Left ventricle myocardium superior (tissue), 1 donor: ENCODE measurements around the gene HPCAL1. TPM values are rescaled to one million over a fixed set of nuclear protein-coding genes. Genes with fewer than 3 reads are reported as not detected.
A peak's percentile ranks its signal among the peaks of the same experiment; 100 is the strongest.

Experiments used
- ATAC-seq: fragments of 200-7000 bp; cut with Tn5 transposase; one replicate; pipeline ENCODE4 v1.9.1; 2020; ENCODE audit warnings: mild to moderate bottlenecking, moderate library complexity
- DNase-seq: peaks from one replicate; pipeline ENCODE4 v3.0.0-alpha.2; 2020
- intact Hi-C: fragments of 100-400 bp; cut with micrococcal nuclease; formaldehyde crosslinking; loops from one replicate; pipeline ENCODE4 v1.11.0; 2022
- total RNA-seq: library from RNA; stranded (reverse); fragmentation: NEBNext Ultra II Directional; extraction: Animal tissue kit (Norgen Biotek cat#: 25700); gene quantifications from one replicate; pipeline ENCODE4 v1.2.1, GENCODE V29; 2021
- donor health status: DM: no; HTN: yes; CAD: no; lungs with severe emphysema.

HPCAL1 gene
- total RNA-seq, 1 donor from 2014 or later: 40.5 TPM

DNA sequence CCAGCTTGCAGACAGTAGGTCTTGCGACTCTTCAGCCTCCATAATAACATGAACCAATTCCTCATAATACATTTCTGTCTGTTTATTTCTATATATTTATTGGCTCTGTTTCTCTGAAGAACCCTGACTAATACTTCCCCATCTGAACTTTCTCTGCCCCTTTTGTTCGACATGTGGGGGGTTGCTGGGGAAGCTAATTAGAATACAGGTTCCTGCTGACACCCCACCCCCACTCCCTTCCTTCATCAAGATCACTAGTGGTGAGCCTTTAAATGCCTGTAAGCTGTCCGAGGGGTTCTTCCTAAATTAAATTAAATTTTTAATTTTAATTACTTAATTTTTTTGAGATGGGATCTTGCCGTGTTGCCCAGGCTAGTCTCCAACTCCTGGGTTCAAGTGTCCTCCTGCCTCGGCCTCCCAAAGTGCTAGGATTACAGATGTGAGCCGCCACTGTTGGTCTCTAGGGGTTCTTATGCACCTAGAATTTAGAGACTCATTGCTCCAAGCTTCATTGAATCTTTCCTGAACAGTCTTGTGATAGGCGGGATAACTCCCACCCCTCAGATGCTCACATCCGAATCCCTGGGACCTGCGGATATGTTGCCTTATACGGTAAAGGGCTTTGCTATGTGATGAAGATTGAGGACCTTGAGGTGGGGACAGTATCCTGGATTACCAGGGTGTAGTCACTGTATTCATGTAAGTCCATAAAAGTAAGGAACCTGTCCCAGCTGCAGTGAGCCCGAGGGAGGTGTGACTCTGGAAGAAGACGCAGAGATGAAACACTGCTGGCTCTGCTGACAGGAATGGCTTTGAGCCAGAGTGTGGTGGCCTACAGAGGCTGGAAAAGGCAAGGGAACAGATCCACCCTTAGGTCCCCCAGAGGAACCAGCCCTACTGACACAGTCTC, 26.2 kb downstream of the HPCAL1 start:
- DNase-seq (no peak), ATAC-seq (no peak)
- intact Hi-C loops: loop anchor here (10.0 kb wide), 1 partner anchor 76 kb away; no protein-coding TSS in a partner anchor

DNA sequence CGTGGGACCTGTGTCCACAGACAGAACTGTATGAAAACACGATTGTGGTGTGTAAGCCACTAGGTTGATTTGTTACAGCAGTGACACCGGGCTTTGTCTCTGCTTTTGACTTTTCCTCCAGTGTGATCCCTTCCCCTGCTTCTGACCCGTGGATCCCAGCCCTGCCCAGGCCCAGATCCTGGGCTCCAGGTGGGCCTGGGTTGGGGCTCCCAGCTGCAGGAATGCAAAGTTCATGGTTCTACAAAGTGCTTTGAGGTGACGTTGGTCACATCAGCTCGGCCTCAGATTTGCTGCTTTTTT, 26.8 kb downstream of the HPCAL1 start:
- DNase-seq (no peak), ATAC-seq (no peak)
- intact Hi-C loops: loop anchor here (10.0 kb wide), 1 partner anchor 75 kb away; no protein-coding TSS in a partner anchor

DNA sequence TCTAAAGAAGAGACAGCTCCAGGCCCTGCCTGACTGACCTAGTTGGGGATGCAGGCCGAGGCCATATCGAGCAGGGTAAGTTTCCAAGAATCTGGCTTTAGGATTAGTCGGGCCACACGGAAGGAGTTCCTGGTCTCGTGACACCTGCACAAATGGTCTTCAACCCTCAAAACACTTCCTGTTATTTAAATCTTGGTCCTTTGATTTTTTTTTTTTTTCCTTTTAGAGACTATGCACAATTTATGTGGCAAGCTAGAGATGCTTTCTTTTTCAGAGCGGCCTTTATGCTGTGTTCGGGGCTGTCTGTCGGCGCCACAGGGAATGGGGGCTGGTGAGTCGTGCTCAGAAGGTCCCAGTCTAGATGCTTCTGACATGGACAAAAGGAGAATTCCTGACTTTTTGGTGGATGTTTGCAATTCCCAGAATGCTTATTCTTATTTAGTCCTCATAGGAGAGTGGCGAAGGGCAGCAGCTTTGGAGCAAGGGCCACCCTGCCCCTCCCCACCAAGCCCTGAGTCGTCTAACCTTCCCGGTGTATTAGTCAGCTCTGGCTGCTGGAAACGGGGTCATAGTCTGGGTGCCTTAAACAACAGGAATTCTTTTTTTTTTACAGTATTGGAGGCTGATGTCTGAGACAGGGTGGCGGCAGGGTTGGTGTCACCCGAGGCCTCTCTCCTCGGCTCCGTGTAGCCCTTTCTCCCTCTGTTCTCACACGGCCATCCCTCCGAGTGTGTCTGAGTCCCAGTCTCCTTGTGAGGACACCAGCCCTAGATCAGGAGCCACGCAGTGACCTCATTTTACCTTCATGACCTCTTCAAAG, 27.4 kb downstream of the HPCAL1 start:
- intact Hi-C loops: loop anchor here (10.0 kb wide), 1 partner anchor 75 kb away; no protein-coding TSS in a partner anchor
- ATAC-seq: no peak
- DNase-seq: no peak

DNA sequence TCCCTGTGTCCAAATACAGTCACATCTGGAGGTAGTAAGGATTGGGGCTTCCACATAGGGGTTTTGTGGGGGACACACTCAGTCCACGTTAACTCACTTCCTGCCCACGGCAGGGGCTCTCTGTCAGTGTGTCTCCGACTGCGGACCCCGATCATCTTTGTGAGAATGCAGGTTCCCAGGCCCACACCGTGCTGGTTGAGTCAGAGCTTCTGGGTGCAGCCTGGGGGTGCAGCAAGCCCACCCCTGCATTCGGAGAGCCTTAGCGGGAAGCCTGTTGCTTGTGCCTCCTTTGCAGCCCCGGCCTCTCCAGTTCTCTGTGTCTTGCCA, 28.0 kb downstream of the HPCAL1 start:
- intact Hi-C loops: no loop called here
- ATAC-seq (no peak), DNase-seq (no peak)

DNA sequence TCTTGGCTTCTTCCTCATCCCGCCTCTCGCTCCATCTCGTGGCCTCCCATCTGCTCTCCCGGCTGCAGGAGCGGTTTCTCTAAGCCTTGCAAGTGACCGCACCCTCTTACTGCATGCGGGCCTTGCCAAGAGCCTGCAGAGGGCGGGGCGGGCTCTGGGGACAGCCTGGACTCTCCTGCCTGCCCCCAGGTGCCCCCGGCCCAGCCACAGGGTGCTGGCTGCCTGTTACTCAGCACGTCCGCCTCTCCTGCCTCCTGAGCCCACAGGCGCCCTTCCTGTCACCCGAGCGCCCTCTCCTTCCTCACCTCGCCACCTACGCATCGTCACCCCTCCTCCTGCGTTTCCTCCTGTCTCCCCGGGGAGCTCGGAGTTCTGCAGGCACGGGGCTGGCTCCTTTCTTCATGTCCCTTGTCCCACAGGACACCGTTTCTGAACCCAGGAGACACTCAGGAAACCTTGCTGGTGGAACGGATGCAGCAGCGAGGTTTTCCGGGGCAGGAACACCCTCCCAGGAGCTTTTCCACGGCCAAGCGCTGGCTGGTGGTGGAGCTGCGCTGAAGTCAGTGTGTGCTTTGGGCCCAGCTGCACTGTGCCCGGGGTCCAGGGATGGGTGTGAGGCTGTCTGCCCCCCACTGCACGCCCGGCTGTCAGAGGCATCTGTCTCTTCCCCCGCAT, 28.5 kb downstream of the HPCAL1 start:
- DNase-seq: peak; percentile 75
- peak; percentile 71 for ATAC-seq
- intact Hi-C loops: no loop called here

DNA sequence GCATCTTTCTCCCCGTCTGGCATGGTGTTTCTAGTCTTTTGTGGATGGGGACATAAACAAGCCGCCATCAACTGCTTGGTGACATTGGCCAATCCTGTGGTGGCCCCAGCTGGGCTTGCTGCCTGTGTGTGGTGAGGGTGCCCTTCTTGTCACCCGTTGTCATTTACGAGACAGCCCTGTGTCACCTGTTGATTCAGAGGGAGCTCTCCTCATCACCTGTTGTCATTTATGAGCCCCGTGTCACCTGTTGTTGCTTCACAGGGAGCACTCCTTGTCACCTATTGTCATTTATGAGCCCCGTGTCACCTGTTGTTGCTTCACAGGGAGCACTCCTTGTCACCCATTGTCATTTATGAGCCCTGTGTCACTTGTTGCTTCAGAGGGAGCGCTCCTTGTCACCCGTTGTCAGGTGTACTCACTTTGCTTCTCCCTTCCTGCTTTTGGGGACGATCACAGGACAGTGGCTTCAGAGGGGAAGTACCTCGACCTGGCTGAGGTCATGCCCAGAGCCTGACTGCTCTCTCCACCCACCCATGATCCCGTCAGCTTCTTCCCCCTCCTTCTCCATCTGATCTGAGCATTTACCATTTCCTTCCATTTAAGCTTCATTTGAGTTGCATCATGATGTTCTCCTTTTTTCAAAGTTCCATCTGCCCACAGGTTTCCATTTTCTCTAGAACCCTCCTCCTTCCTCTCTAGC, 29.1 kb downstream of the HPCAL1 start:
- peak; percentile 39 for ATAC-seq

DNA sequence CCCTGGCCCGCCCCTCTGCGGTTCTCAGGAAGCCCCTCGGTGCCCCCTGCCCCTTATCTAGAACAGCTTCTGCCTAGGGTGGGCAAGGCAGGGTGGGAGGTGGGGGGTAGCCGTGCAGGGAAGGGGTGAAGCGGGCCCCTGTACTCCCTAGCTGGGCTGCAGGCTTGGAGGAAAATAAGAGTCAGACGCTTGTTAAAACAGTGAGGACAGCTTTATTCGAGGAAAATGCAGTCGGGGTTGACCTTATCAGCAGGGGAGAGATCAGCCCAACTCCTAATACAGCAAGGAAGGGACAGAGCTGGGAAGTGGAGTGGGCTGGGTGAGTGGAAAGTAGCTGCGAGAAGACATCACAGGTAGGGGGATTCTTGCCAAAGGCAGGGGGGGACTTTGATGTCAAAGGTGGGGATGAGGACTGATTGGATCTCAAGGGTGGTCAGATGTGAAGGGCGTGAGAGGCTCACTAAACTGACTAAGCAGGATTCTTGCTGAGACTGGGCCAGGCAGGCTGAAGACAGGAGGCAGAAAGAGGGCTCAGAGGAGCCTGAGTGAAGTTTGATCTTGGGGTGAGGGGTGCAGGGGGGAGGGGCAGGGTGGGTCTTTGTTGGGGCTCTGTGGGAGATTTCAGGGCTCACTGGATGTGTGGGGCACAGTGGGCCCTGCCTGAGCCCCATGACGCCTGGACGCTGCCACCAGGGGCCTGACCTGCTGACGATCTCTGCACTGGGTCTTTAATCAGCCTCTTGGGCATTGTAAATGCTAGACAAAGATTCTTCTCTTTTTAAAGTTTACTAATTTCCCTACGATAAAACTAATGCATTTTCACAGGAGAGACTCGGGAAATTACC, 29.9 kb downstream of the HPCAL1 start:
- intact Hi-C loops: no loop called here
- no peak for ATAC-seq
- no peak for DNase-seq

More for the DNA sequence above, 29.1 kb downstream of the HPCAL1 start:
- intact Hi-C loops: no loop called here
- DNase-seq: no peak

DNA sequence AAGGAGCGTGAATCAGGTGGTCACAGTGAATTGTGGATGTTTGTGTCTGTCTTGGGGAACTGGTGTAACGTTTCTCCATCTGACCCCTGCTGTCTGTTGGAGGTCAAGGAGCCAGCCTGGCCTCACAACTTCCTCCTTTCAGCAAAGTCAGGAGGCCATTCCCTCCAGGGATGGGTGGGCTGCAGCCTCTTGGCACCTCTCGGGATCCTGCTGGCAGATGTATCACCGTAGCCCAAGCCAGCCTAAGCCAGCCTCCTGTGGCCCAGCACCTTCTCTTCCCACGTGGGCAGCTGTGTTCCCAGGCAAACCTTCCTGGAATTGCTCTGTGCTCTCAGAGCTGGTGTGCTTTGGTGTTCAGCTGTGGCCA, 30.5 kb downstream of the HPCAL1 start:
- ATAC-seq (no peak), DNase-seq (no peak)
- intact Hi-C loops: no loop called here

DNA sequence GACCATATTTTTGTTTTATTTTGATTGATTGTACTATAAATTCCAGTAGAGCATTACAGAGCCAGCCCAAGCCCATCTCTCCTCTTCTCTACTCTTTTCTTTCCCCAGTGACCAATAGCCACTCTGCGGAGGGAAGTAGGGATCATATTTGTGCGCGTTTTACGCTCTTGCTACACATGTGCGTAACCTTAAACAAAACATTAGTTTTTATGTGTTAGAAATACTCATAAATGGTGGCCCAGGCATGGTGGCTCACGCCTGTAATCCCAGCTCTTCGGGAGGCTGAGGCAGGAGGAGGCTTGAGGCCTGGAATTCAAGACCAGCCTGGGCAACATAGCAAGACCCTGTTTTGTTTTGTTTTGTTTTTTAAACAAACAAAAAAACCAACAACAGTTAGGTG, 31.3 kb downstream of the HPCAL1 start:
- DNase-seq: no peak
- intact Hi-C loops: no loop called here
- no peak for ATAC-seq

DNA sequence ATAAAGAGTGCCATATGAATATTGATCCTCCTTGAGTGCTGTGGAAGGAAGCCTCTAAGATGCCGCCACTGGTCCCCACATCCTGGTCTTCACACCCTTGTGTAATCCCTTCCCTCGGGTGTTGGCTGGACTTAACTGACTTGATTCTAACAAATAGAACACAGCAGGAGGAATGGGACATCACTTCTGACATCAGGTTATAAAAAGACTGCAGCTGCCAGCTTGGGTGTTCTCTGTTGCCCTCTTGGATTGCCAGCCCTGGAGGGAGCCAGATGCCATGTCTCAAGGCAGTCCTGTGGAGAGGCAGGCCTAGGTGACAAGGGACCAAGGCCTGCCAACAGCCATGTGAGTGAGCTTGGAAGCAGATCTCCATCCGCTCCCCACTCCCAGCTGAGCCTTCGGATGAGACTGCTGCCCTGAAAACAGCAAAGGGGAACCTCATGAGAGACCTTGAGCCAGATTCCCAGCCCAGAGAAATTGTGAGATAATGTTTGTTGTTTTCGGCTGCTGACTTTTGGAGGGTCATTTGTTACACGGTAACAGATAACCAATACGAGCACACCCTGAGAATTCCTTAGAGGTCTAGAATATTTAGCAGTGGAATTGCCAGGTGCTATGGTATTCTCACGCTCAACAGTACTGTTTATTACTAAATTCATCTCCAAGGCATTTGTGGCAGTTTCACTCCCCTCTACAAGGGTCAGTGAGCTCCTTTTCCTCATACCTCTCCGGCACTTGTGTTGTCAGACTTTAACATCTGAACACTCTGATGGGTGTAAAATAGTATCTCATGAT, 32.5 kb downstream of the HPCAL1 start:
- no peak for DNase-seq
- ATAC-seq: no peak
- intact Hi-C loops: no loop called here

DNA sequence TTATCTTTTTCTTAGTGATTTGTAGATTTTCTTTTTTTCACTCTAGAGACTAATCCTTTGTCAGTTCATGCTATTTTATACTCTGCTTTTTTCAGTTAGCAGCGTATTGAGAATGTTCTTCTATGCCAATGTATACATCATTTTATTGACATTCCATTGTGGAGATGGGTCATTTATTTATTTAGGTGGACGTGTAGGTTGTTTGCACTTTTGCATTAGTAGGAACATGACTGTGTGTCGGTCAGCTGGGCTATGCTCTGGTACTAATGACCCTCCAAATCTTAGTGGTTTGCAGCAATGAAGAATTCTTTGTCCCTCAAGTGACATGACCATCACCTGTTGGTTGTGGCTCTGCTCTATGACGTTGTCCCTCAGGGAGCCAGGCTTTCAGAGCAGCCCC, 33.6 kb downstream of the HPCAL1 start:
- intact Hi-C loops: no loop called here
- no peak for DNase-seq
- ATAC-seq: no peak

DNA sequence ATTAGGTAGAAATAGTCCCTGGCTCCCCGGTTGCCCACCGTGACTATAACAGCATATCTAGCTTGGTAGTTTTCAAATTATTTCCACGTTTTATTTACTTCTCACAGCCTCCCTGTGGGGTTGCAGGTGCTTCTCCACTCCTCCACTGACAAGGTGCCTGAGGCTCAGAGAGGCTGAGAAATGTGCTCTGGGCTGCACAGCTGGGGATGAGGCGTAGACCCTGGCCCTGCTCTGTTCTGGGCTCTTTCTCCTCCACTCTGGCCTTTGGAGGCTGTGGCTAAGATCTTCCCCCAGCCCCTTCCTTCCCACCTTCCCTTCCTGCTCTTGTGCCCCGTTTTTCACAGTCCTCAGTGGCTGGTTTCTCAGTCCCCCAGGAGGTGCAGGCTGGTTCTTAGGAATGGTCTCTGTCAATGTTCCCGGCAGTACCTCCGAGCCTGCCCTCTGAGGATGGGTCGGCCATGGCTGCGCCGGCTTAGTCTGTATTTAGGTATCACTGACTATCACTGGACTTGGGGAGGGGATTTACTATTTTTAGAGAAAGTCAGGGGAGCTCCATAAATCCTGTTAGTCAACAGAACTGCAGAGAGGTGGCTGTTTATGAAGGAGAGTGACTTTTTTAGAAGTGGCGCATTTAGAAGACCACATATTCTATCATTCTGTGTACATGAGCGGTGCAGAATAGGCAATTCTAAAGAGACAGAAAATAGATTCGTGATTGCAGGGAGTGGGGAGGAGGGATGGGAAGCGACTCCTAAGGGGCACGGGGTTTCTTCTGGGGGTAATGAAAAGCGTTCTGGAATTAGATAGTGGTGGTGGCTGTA, 35.0 kb downstream of the HPCAL1 start:
- intact Hi-C loops: no loop called here
- ATAC-seq (no peak), DNase-seq (no peak)

DNA sequence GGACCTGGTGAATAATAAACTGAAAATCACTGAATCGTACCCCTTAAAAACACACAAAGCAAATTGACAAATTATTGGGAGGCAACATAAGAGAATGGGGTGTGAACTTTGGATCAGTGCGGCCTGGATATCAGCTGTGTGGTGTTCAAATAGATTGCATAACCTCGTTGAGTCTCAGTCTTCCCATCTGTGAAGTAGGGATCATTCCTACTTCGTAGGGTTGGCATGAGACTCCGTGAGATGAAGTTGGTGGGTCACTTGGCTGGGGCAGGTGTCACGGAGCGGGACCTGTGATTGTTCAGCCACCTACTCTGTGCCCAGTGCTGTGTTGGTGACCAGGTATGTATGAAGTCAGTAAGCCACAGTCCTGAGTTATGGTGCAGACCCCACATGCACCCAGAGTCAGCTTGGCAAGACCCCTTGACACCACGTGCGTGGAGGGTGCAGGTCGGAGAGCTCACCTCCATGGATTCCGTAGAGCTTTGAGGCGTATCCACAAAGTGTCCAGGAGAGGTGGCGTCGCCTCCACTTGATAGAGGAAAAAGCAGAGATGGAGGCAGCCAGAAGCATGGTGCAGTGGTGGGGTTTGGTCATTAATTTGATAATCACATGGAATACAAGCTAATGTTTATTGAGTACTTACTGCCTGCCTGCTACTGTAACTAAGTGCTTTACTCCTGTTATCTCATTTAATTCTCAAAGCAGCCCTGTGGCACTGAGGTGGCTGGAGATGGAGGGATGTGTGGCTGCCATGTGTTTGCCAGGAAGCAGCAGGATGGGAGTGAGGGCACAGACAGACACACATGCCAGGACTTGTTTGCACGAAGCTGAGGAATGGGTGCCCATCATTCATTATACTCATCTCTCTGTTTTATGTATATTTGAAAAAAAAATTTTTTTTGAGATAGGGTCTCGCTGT, 35.8 kb downstream of the HPCAL1 start:
- ATAC-seq (no peak), DNase-seq (no peak)
- intact Hi-C loops: no loop called here

DNA sequence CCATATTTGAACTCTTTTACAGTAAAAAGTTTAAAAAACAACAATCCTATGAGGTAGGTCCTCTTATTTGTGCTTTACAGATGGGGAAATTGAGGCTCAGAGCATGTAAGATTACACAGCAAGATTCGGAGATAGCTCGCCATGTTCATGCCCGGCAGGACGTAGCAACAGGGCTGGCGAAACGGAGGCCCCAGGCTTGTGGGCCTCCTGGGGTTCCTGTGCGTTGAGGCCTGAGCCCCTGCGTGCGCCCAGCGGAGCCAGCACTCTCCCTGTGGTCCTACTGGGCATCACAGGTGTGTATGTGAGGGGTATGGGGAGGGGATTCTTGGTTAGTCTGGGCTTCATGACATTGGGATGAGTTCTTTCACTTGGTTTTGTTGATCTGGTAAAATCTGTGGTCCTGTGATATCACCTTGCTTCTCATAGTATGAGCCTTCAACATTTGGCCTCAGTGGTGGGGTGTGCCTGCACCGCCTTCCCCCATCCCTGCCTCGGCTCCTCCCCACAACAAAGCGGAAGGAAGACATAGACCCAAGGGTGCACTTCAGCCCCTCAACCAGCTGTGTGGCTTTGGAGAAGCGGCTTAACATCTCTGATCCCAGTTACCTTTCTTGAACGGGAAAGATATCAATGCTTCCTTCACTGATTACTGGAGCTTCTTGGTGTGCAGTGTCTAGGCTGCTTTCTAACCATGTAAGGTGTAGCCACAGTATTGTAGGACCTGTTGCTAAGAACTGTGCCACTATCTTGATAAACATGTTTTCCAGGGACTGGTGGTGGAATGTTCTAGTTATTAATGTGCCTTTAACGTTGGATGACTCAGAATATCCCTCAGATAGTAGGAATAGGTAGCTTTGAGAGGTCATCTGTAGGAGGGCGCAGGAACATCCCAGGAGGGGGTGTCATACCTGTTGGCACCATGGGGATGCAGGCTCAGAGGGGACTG, 37.2 kb downstream of the HPCAL1 start:
- intact Hi-C loops: no loop called here
- no peak for DNase-seq
- no peak for ATAC-seq

DNA sequence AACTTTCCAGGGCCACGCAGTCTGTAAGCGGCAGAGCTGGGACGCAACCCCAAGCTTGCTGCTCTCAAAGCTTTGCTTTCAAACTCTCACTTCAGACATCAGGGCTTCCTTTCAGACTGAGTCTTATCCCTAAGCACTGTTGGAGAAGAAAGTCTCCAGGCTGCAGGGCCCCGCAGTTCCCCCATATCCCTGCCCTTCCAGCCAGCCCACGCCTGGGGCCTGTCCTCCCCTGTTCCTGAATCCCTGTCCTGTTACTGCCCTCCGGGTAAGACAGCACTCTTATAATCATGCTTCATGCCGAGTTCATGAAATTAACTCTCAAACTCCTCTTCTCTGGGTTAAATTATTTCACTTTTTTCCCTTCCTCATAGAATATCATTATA, 37.9 kb downstream of the HPCAL1 start:
- ATAC-seq: no peak

More for the DNA sequence above, 37.9 kb downstream of the HPCAL1 start:
- intact Hi-C loops: no loop called here
- no peak for DNase-seq
